ENCODE measurements around the gene HAPLN2. TPM values are rescaled to one million over a fixed set of nuclear protein-coding genes. Genes with fewer than 3 reads are reported as not detected.

The HAPLN2 gene
- total RNA-seq, result not detected in 2 replicates

GRCh38 chr1:156618853-156619581, at the start of gene HAPLN2:
HAPLN2 (plus strand) TSS chr1:156619415; CDS start chr1:156623491, 4,076 bp downstream.

DNA sequence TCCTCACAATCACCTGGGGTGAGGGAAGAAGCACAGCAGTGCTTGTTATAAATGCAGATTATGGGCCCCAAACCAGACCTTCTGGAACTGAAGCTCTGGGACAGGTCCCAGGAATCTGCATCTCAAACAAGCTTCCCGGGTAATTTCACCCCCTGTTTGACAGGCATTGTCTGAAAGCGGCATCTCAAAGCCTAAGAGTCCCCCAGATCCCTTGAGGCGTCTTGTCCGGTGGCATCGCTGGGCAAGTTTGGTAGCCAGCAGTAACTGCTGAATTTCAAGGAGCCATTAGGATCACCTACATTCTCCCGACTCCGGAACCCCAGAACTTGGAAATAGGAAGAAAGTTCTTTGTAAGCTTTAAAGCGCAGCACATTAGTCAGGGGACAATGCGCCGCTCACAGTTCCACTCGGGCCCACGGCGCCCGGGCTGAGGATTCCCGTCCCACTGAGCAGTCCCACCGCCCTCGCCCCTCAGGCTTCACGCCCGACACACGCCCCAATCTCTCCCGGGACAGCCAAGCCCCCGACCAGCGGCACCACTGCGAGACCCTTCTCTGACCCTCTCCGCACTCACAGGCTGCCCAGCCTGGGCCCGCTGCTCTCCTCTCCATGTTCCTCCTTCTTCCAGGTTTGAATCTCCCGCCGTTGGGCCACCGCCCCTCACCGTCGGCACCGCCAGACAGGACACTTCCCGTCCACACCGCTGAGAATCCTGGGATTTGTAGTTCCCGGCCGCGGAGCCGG, 47.1 kb upstream of the HAPLN2 start, which contains the start of gene IQGAP3:
Gene IQGAP3, minus strand, starts transcription at position 647 of the 744 bp plus-strand sequence. Its CDS starts 36 bp downstream, at position 611.

DNA sequence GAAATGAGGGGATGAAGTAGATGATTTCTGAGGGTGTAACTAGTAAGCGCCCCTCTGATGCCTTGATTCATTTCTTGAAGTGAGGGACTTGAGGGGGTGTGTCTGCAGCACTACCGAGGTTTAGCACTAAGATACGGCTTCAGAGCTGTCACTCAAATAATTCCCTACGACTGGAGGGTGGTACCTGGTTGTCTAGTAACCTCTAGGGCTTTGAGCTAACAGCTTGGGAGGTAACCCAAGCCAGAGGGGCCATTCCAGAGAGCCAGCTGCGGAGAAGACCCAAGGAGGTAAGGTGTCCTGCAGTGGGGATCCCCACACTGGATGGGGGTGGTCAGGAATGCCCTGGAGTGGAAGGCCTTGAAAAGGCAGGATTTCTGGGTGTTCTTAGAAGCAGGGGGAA, 39.7 kb upstream of the HAPLN2 start, which contains the start of gene TTC24:
Gene TTC24, plus strand, starts transcription at position 252 of the 400 bp plus-strand sequence. CDS start 1,642 bp downstream, outside the sequence.

GRCh38 chr1:156591432-156592157, 27.6 kb upstream of the HAPLN2 start, which contains the start of gene NAXE:
NAXE (plus strand) TSS chr1:156591776; CDS start chr1:156591805, 29 bp downstream.

DNA sequence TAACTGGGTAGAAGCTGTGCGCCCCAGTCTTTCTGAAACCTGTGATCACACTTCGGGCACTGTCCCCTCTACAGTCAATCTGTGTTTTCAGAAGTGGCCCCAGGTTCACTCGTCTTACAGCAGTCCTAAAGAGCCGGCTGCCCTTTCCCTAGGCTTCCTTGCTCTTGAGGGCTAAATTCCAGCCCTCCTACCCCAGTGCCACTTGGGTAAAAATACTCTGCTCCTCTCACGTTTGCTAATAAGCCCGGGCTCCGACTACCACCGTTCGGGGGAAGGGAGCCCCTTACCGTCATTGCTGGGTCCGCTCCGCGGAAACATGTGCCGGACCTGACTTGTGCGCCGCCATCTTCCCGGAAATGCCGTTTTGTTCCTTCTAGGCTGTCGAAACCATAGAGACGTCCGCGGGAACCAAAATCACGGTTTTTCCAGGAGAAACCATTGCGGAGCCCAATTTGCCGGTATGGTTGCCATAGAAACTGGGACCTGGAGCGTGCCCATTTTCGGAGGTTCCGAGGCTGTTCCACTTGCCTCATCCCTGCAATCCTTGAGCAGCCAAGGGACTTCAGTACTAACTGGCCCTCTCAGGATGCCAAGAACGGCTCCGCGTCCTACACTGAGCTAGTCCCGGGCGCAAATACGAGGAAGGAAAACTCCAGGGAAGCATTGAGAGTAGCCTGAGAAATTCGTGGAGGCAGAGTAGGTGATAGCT, 17.9 kb upstream of the HAPLN2 start, which contains the start of gene GPATCH4:
Gene GPATCH4, minus strand, starts transcription at position 358 of the 709 bp plus-strand sequence.

DNA sequence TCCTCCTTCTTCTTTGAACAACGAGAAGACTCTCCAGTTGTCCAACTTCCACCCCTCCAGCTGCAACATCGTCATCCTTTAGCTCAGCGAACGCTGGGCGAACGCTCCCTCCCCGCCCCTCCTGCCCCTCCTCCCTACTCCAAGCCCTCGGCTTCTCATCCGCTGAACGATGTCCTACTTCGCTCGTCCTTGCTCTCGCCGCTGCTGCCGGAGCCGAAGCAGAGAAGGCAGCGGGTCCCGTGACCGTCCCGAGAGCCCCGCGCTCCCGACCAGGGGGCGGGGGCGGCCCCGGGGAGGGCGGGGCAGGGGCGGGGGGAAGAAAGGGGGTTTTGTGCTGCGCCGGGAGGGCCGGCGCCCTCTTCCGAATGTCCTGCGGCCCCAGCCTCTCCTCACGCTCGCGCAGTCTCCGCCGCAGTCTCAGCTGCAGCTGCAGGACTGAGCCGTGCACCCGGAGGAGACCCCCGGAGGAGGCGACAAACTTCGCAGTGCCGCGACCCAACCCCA, 22.6 kb downstream of the HAPLN2 start, which contains the start of gene BCAN:
Gene BCAN, plus strand, starts transcription at position 357 of the 504 bp plus-strand sequence. CDS start 3,938 bp downstream, outside the sequence.

Other genes with a start within 250 kb of the HAPLN2 start
- 6.3 and 13.2 TPM in 2 replicates for gene MEF2D, start 118.6 kb upstream of the HAPLN2 start, total RNA-seq
- gene IQGAP3, start 46.9 kb upstream of the HAPLN2 start, total RNA-seq, result 18.8 and 25.0 TPM in 2 replicates
- gene TTC24, start 39.7 kb upstream of the HAPLN2 start, total RNA-seq, result not detected in 2 replicates
- 64.0 and 67.9 TPM in 2 replicates for gene NAXE, start 27.6 kb upstream of the HAPLN2 start, total RNA-seq
- 9.9 and 14.3 TPM in 2 replicates for gene GPATCH4, start 17.9 kb upstream of the HAPLN2 start, total RNA-seq
- gene BCAN, start 22.7 kb downstream of the HAPLN2 start, total RNA-seq, result 0.13 TPM in 1 of 2 replicates, not detected in the other
- 124 and 159 TPM in 2 replicates for gene NES, start 58.0 kb downstream of the HAPLN2 start, total RNA-seq
- 7.3 and 8.6 TPM in 2 replicates for gene CRABP2, start 86.2 kb downstream of the HAPLN2 start, total RNA-seq
- gene METTL25B, start 109.1 kb downstream of the HAPLN2 start, total RNA-seq, result 5.7 and 7.7 TPM in 2 replicates
- gene ISG20L2, start 109.4 kb downstream of the HAPLN2 start, total RNA-seq, result 7.7 and 7.8 TPM in 2 replicates
- gene MRPL24, start 121.7 kb downstream of the HAPLN2 start, total RNA-seq, result 69.2 and 94.5 TPM in 2 replicates
- 188 and 200 TPM in 2 replicates for gene HDGF, start 132.3 kb downstream of the HAPLN2 start, total RNA-seq
- 10.4 and 13.3 TPM in 2 replicates for gene PRCC, start 148.1 kb downstream of the HAPLN2 start, total RNA-seq
- 0.19 and 0.53 TPM in 2 replicates for gene SH2D2A, start 197.4 kb downstream of the HAPLN2 start, total RNA-seq
- under 0.01 TPM in 1 of 2 replicates, not detected in the other for gene INSRR, start 239.7 kb downstream of the HAPLN2 start, total RNA-seq
- gene NTRK1, start 241.4 kb downstream of the HAPLN2 start, total RNA-seq, result not detected in 2 replicates